Thoracic aorta (tissue), 2 donors: ENCODE results near the gene DAGLA. TPM values are rescaled to one million over a fixed set of nuclear protein-coding genes. Genes with fewer than 3 reads are reported as not detected.

ENCODE experiments used
- ATAC-seq: fragments of 150-250 bp; one replicate; pipeline ENCODE4 v1.8.0; 2017; ENCODE audit warnings: low read depth; ENCODE audit not compliant: insufficient number of reproducible peaks, low FRiP score
- DNase-seq: peaks from one replicate; pipeline ENCODE4 v3.0.0-alpha.2; 2020; ENCODE audit warnings: low spot score
- H3K27ac ChIP-seq, 2 donors: fragments of 200-600 bp; sonication (generic); 1 replicate in 1 of 2; 2 replicates in 1 of 2; pipeline ENCODE4 v1.5.1; 2016; ENCODE audit warnings: mild to moderate bottlenecking in 2 of 2, moderate library complexity in 2 of 2
- H3K27me3 ChIP-seq: fragments of 200-600 bp; sonication (generic); replicated peaks from 2 replicates; pipeline ENCODE4 v1.6.0; 2016; ENCODE audit warnings: mild to moderate bottlenecking; ENCODE audit not compliant: insufficient read depth
- H3K36me3 ChIP-seq: fragments of 200-600 bp; sonication (generic); one replicate; pipeline ENCODE4 v1.5.1; 2016
- H3K4me1 ChIP-seq, 2 donors: fragments of 200-600 bp; sonication (generic); 1 replicate in 1 of 2; 2 replicates in 1 of 2; pipeline versions ENCODE4 v1.5.1 to v1.6.0; 2016; ENCODE audit warnings: low read depth in 2 of 2, mild to moderate bottlenecking in 1 of 2; ENCODE audit not compliant: control insufficient read depth in 1 of 2
- H3K4me3 ChIP-seq: fragments of 200-600 bp; sonication (generic); 2 replicates; pipeline ENCODE4 v1.5.1; 2016; ENCODE audit warnings: mild to moderate bottlenecking
- H3K9me3 ChIP-seq: fragments of 200-600 bp; sonication (generic); 2 replicates; pipeline ENCODE4 v1.5.1; 2016
- total RNA-seq, 2 donors: library from RNA; depleted of rRNA; stranded (reverse); fragments of >200 nt; gene quantifications; one replicate each; pipeline versions ENCODE4 v1.1.0 to v1.2.3, GENCODE V29; 2016
- TF ChIP-seq, protein P1 (sequence below): fragments of 200-600 bp; sonication (generic); IDR thresholded peaks from one replicate; pipeline ENCODE4 v1.5.1; 2019; ENCODE audit warnings: antibody characterized with exemption

Gene DAGLA
- total RNA-seq, 2 donors from 2014 or later = 1.2 to 1.4 TPM

DNA sequence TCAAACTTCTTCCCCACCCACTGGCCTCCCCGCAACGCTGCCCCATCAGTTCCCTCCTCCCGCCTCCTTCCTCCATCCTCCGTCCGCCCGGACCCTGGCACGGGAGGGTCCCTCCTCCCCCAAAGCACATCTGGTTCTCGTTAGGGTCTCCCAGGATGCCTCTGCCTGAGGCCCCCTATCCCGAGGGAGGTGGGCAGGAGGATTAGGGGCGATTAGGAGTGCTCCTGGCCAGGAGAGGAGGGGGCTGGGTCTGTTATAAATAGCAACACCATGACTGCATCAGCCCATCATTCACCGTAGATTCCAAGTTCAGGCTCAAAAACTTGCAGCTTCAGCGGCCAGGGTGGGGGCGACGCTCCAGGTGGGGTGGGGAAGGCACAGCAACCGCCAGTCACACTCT is 82.6 kb downstream of the DAGLA start:
- Histone ChIP-seq H3K9me3 (no peaks in the 10 kb centered on the region), H3K27ac (no peak overlapping the region), H3K4me3 (no peak overlapping the region), H3K27me3 (no peaks in the 10 kb centered on the region), H3K4me1 (no peaks in the 10 kb centered on the region), H3K36me3 (no peaks in the 10 kb centered on the region)
- ATAC-seq = no peak
- TF ChIP-seq, protein P1, sequence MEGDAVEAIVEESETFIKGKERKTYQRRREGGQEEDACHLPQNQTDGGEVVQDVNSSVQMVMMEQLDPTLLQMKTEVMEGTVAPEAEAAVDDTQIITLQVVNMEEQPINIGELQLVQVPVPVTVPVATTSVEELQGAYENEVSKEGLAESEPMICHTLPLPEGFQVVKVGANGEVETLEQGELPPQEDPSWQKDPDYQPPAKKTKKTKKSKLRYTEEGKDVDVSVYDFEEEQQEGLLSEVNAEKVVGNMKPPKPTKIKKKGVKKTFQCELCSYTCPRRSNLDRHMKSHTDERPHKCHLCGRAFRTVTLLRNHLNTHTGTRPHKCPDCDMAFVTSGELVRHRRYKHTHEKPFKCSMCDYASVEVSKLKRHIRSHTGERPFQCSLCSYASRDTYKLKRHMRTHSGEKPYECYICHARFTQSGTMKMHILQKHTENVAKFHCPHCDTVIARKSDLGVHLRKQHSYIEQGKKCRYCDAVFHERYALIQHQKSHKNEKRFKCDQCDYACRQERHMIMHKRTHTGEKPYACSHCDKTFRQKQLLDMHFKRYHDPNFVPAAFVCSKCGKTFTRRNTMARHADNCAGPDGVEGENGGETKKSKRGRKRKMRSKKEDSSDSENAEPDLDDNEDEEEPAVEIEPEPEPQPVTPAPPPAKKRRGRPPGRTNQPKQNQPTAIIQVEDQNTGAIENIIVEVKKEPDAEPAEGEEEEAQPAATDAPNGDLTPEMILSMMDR = no peak
- DNase-seq = no peak

DNA sequence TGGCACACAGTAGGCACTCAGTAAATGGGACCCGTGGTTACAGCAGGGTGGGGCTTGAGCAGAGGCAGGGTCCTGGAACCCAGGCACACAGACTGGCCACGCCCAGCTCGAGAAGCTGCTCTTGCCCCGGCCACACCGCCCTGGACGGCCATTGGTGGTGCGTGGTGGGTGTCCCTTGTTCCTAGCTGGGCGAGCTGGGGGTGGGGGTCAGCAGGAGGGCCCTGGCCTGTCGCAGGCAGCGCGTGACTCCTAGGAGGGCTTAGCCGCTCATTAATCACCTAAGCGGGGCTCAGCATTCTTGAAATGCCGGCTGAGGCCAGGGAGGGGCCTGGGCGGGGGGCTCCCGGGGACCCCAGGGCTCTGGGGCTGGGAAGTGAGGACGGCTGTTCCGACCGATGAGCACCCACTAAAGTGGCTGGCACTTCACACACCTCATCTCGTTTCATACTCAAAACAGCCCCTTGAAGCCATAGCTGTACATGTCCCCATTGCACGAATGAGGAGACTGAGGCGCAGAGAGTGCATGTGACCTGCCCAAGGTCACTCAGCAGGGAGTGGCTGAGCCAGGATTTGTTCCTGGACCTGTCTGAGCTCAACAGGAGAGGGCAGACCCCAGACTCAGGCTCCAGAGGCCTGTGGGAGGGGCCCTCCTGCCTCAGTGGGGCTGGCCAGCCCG is 83.9 kb downstream of the DAGLA start:
- Histone ChIP-seq H3K4me3 (no peak overlapping the region), H3K36me3 (no peaks in the 10 kb centered on the region), H3K27ac (no peak overlapping the region), H3K27me3 (no peaks in the 10 kb centered on the region), H3K4me1 (no peaks in the 10 kb centered on the region), H3K9me3 (no peaks in the 10 kb centered on the region)
- DNase-seq (no peak), ATAC-seq (no peak)
- TF ChIP-seq, protein P1 = no peak

DNA sequence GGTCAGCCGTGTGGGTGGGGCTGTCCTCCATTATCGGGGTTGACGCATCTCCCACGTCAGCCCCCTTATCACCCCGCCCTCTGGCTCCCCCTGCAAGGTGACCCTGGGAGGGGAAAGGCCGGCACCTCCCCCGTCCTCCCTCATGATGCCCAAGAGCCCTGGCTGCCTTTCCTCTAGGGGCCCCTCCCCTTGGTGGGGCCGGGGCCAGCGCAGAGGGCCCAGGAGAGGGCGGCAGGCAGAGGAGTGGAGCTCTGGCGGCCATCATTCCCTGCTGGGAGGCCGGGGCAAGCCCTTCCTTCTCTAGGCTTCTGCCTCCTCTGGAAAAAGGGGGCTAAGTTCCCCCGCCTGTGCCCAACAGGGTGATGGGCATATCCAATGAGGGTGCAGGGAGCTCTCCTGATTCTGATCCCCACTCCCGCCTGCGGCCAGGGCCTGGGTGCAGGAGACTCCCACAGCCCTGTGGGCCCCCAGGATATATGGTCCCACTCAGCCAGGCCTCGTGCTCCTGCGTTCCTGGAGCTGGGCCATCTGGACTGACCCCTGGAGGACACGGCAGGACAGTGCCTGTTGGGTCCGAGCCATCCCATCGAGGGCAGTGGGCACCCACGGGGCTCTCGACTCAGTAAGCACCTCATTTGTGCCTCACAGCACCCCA is 84.5 kb downstream of the DAGLA start:
- TF ChIP-seq, protein P1 = no peak
- no peaks in the 10 kb centered on the region for H3K27me3 ChIP-seq
- no peak overlapping the region for H3K27ac ChIP-seq
- H3K4me3 ChIP-seq = no peak overlapping the region
- H3K4me1 ChIP-seq = no peaks in the 10 kb centered on the region
- ATAC-seq (no peak), DNase-seq (no peak)
- no peaks in the 10 kb centered on the region for H3K9me3 ChIP-seq
- H3K36me3 ChIP-seq = no peaks in the 10 kb centered on the region

DNA sequence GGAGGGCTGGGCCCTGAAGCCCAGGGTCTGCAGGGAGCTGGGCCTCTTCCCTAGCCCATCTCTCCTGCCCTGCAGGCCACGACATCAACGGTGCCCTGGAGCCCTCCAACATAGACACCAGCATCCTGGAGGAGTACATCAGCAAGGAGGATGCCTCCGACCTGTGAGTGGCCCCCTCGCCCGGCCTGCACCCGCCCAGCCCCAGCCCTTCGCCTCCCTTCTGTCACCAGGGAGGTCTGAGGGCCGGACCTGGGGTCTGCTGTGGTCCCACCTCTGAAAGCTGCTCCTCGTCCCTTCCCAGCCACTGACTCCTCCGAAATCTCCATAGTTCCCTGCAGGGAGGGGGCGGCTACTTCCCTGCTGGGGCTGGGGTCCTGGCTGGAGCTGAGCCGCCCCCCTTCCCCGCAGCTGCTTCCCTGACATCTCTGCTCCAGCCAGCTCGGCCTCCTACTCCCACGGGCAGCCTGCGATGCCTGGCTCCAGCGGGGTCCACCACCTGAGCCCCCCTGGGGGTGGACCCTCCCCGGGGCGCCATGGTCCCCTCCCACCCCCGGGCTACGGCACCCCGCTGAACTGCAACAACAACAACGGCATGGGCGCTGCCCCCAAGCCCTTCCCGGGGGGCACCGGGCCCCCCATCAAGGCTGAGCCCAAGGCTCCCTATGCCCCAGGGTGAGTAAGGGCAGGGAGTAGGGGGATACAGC is 85.5 kb downstream of the DAGLA start:
- Histone ChIP-seq H3K27ac (no peak overlapping the region), H3K4me3 (no peak overlapping the region), H3K36me3 (no peaks in the 10 kb centered on the region), H3K27me3 (no peaks in the 10 kb centered on the region), H3K4me1 (no peaks in the 10 kb centered on the region), H3K9me3 (no peaks in the 10 kb centered on the region)
- DNase-seq (no peak), ATAC-seq (no peak)
- TF ChIP-seq, protein P1 = no peak

DNA sequence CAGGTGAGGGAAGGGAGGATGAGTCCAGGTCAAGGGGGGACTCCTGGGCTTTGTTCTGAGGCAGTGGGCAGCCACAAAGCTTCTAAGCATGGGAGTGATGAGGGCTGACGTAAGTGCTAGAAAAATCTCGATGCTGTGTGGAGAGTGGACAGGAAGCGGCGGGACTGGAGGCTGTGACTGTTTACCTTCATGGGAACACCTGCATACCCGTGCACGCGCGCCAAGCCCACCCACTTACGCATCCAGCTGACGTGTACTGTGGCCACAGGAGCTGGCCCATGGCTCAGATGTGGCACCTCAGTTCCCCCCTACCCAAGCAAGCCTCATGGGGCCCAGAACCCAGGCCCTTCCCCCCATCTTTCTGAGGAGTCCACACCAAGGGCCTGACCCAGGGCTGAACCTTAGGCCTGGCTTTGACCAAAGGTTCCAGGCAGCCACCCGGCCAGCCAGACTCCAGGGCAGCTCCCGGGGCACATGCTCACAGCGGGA is 86.2 kb downstream of the DAGLA start:
- Histone ChIP-seq H3K9me3 (no peaks in the 10 kb centered on the region), H3K36me3 (no peaks in the 10 kb centered on the region), H3K27me3 (no peaks in the 10 kb centered on the region), H3K27ac (no peak overlapping the region), H3K4me1 (no peaks in the 10 kb centered on the region), H3K4me3 (no peak overlapping the region)
- TF ChIP-seq, protein P1 = no peak
- ATAC-seq (no peak), DNase-seq (no peak)
